Ovary (tissue), 9 donors: ENCODE results near the gene IL1RAPL1. TPM values are rescaled to one million over a fixed set of nuclear protein-coding genes. Genes with fewer than 3 reads are reported as not detected.

Experiments used
- DNase-seq, 5 donors: peaks; one replicate each; pipeline ENCODE4 v3.0.0-alpha.2; 2019 to 2020
- H3K27ac ChIP-seq, 2 donors: fragments of 200-600 bp; one replicate each; pipeline versions ENCODE4 v1.5.1 to v1.8.0; 2019 to 2022
- H3K27me3 ChIP-seq: fragments of 200-600 bp; one replicate; pipeline ENCODE4 v1.8.0; 2022
- H3K36me3 ChIP-seq: fragments of 200-600 bp; sonication (generic); one replicate; pipeline ENCODE4 v1.5.1; 2019
- H3K4me1 ChIP-seq: one replicate; pipeline ENCODE4 v1.8.1; 2013; ENCODE audit warnings: mild to moderate bottlenecking, moderate library complexity; ENCODE audit not compliant: insufficient read depth
- H3K4me3 ChIP-seq: fragments of 200-600 bp; sonication (generic); one replicate; pipeline ENCODE4 v1.5.1; 2017
- H3K9me3 ChIP-seq, 2 donors: fragments of 200-600 bp in 1 of 2; sonication (generic) in 1 of 2; one replicate each; pipeline versions ENCODE4 v1.5.1 to v1.8.1; 2013 to 2019; ENCODE audit warnings: mild to moderate bottlenecking in 1 of 2, moderate library complexity in 1 of 2
- EP300 ChIP-seq: sonication (generic); formaldehyde crosslinking; IDR thresholded peaks from one replicate; pipeline ENCODE4 v1.6.1; 2017; ENCODE audit warnings: antibody characterized with exemption
- POLR2A ChIP-seq: fragments of 450-650 bp; IDR thresholded peaks from one replicate; pipeline ENCODE4 v1.6.1; 2017; ENCODE audit warnings: antibody characterized with exemption, mild to moderate bottlenecking, moderate library complexity
- WGBS, 3 donors: extraction: QIAGEN DNeasy Blood & Tissue Kit in 1 of 3; methylation state at CpG; one replicate each; pipeline versions ENCODE4 v1.1.5 to v1.1.7; 2013 to 2017; 5-methylcytosine and 5-hydroxymethylcytosine counted together
- intact Hi-C, 4 donors: fragments of 100-400 bp; cut with DNase I; formaldehyde crosslinking; loops; one replicate each; pipeline versions ENCODE4 v1.11.0 to v1.15.1; 2022 to 2023
- polyA plus RNA-seq, 2 donors: library from polyadenylated mRNA; stranded (reverse); fragments of 200-250 nt in 1 of 2; fragments of 350-450 nt in 1 of 2; fragmentation: Illumina TruSeq in 1 of 2; extraction: RNeasy Lipid Tissue Mini Kit (QIAGEN cat#74804) in 1 of 2; gene quantifications; one replicate each; pipeline ENCODE4 v1.2.3, GENCODE V29; 2013 to 2014
- total RNA-seq, 7 donors: library from RNA; depleted of rRNA in 2 of 7; stranded (reverse); fragments of >200 nt in 2 of 7; fragmentation: NEBNext Ultra II Directional in 3 of 7; extraction: Animal tissue kit (Norgen Biotek cat#: 25700) in 3 of 7; gene quantifications; one replicate each; pipeline versions ENCODE4 v1.1.0 to v1.2.4, GENCODE V29; 2016 to 2023
- TF ChIP-seq, protein P1 (sequence below), 3 donors: fragments of 450-650 bp in 2 of 3; fragments of 200-600 bp in 1 of 3; IDR thresholded peaks; one replicate each; pipeline versions ENCODE4 v1.5.1 to v1.8.0; 2016 to 2022; ENCODE audit warnings: antibody characterized with exemption in 3 of 3, mild to moderate bottlenecking in 1 of 3
- donor health status: DM: no; HTN: no; CAD: no; lungs with moderate emphysema.
- donor health status: DM: no; HTN: no; CAD: no.
- donor health status: Bipolar disorder and iron deficiency.
- donor health status: DM: yes; HTN: yes; CAD: no.
- donor health status: DM: no; HTN: no; CAD: no.
- donor health status: DM: yes; HTN: yes; CAD: no.

IL1RAPL1 gene
- total and polyA plus RNA-seq, 9 donors = 0.23 to 1.3 (median 0.61) TPM

DNA sequence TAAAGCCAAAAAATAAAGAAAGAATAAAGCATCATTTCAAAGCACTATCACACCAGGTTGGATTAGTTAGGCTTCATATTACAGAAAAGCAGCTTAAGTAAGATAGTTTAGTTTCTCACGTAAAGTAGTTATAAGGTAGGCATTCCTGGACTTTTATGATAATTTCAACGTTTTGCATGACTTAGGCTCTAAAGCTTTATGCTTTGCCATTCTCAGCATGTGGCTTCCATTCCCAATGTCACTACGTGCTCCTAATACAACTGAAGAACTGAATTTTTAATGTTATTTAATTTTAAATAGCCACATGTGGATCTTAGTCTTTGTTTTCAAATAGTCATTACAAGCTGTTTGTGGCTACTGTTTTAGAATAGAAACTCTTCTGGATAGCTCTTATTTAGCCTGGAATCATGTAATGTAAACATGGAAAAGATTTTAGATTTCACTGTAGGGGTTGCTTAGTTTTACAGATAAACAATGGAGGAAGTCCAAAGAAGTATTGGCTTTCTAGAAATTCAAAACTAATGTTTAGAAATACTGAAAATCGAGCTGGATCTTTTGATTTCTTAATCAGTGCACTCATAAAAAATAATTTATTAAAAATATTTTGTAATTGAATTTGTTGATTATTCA lies 710.0 kb downstream of the IL1RAPL1 start:
- no peaks in the 10 kb centered on the region for H3K9me3 ChIP-seq
- no peaks in the 10 kb centered on the region for H3K36me3 ChIP-seq
- H3K27ac ChIP-seq = no peak overlapping the region
- no peaks in the 10 kb centered on the region for H3K4me1 ChIP-seq
- TF ChIP-seq, protein P1, sequence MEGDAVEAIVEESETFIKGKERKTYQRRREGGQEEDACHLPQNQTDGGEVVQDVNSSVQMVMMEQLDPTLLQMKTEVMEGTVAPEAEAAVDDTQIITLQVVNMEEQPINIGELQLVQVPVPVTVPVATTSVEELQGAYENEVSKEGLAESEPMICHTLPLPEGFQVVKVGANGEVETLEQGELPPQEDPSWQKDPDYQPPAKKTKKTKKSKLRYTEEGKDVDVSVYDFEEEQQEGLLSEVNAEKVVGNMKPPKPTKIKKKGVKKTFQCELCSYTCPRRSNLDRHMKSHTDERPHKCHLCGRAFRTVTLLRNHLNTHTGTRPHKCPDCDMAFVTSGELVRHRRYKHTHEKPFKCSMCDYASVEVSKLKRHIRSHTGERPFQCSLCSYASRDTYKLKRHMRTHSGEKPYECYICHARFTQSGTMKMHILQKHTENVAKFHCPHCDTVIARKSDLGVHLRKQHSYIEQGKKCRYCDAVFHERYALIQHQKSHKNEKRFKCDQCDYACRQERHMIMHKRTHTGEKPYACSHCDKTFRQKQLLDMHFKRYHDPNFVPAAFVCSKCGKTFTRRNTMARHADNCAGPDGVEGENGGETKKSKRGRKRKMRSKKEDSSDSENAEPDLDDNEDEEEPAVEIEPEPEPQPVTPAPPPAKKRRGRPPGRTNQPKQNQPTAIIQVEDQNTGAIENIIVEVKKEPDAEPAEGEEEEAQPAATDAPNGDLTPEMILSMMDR (IDR thresholded peaks at IDR 0.05) = no peak
- TF ChIP-seq EP300 = no peak
- TF ChIP-seq POLR2A = no peak
- 24 to 34% (median 25%) methylated on average over 4 of the region's 4 CpGs for WGBS, 3 donors
- intact Hi-C loops = no loop called here
- no peak overlapping the region for H3K4me3 ChIP-seq
- DNase-seq = no peak
- H3K27me3 ChIP-seq = no peaks in the 10 kb centered on the region

DNA sequence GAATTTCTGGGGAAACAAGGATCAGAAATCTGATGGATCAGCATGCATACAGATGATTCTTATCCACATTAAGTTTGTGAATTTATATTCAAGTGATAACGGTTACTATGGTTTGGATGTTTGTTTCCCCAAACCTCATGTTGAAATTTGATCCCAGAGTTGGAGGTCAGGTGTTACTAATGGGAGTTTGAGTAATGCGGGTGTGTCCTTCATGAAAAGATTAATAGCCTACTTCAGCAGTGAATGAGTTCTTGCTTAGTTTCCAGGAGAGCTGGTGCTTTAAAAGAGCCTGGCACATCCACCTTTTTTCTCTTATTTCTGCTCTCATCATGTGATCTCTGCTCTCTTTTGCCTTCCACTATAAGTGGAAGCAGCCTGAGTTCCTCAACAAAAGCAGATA lies 712.4 kb downstream of the IL1RAPL1 start:
- no peaks in the 10 kb centered on the region for H3K36me3 ChIP-seq
- TF ChIP-seq, protein P1 (IDR thresholded peaks at IDR 0.05) = no peak
- H3K27ac ChIP-seq = no peak overlapping the region
- H3K4me1 ChIP-seq = no peaks in the 10 kb centered on the region
- 68 to 76% (median 75%) methylated on average over 2 of the region's 2 CpGs for WGBS, 3 donors
- intact Hi-C loops = no loop called here
- no peak for DNase-seq
- no peaks in the 10 kb centered on the region for H3K27me3 ChIP-seq
- H3K4me3 ChIP-seq = no peak overlapping the region
- no peaks in the 10 kb centered on the region for H3K9me3 ChIP-seq

DNA sequence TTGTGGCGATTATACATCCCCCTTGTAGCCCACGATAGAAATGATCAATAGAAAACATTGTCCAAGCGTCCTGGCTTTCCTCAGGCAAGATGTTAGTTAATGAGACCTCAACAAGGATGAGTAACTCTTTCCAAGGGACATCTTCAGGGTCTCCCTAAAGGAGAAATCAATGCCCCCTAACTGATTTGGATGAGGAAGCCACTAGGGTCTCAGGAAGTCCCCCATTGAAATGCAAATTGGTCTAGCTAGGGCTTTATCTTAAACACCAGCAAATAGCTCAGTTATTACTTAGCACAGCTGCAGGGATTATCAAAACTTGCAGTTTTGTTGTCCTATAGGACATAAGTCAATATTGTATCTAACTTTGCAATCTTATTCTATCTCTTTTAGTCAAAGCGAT lies 721.5 kb downstream of the IL1RAPL1 start:
- Histone ChIP-seq H3K4me3 (no peak overlapping the region), H3K27me3 (no peaks in the 10 kb centered on the region), H3K4me1 (no peaks in the 10 kb centered on the region), H3K9me3 (no peaks in the 10 kb centered on the region), H3K27ac (no peak overlapping the region), H3K36me3 (no peaks in the 10 kb centered on the region)
- intact Hi-C loops = no loop called here
- 51 to 60% (median 54%) methylated on average over 4 of the region's 4 CpGs for WGBS, 3 donors
- no peak for DNase-seq
- TF ChIP-seq, protein P1 (IDR thresholded peaks at IDR 0.05) = no peak
- no peak for TF ChIP-seq POLR2A
- TF ChIP-seq EP300 = no peak

DNA sequence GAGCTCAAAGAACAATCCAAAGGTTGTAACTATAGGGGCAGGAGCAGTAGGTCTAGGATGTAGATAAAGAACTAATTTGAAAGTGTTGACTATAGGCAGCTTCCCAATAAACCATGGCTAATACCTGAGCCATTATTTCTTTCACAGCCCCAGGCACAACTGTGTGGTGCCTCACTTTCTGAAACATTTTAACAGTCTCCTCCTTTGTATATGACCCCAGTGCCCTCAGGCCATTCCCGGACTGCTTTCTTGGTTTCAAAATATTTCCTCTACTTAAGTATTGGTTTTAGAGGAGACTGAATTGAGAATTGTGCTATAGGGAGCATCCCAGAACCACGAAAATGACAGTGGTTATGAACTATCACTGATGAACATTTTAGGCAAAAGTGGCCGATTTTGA lies 728.7 kb downstream of the IL1RAPL1 start:
- no peak for DNase-seq
- Histone ChIP-seq H3K4me1 (no peaks in the 10 kb centered on the region), H3K9me3 (no peaks in the 10 kb centered on the region), H3K36me3 (no peaks in the 10 kb centered on the region), H3K27me3 (no peaks in the 10 kb centered on the region), H3K27ac (no peak overlapping the region), H3K4me3 (no peak overlapping the region)
- TF ChIP-seq EP300 = no peak
- TF ChIP-seq POLR2A = no peak
- TF ChIP-seq, protein P1 (IDR thresholded peaks at IDR 0.05) = no peak
- intact Hi-C loops = no loop called here
- WGBS, 3 donors = 44 to 49% (median 46%) methylated on average over 3 of the region's 3 CpGs
